GM12864 (cell line): ENCODE results near the gene NEFH.

ENCODE experiments used
- DNase-seq: peaks from one replicate; pipeline ENCODE4 v3.0.0-alpha.2; 2011; ENCODE audit warnings: low read depth
- H3K4me3 ChIP-seq: 2 replicates; pipeline ENCODE4 v1.5.1; 2011; ENCODE audit warnings: mild to moderate bottlenecking, low read depth, low read length, control low read depth
- TF ChIP-seq, protein P1 (sequence below): IDR thresholded peaks from 2 replicates; pipeline ENCODE4 v1.5.1; 2011; ENCODE audit warnings: low read depth, mild to moderate bottlenecking, moderate library complexity, low read length, control low read depth, inconsistent platforms; ENCODE audit errors: missing control alignments

Gene NEFH

DNA sequence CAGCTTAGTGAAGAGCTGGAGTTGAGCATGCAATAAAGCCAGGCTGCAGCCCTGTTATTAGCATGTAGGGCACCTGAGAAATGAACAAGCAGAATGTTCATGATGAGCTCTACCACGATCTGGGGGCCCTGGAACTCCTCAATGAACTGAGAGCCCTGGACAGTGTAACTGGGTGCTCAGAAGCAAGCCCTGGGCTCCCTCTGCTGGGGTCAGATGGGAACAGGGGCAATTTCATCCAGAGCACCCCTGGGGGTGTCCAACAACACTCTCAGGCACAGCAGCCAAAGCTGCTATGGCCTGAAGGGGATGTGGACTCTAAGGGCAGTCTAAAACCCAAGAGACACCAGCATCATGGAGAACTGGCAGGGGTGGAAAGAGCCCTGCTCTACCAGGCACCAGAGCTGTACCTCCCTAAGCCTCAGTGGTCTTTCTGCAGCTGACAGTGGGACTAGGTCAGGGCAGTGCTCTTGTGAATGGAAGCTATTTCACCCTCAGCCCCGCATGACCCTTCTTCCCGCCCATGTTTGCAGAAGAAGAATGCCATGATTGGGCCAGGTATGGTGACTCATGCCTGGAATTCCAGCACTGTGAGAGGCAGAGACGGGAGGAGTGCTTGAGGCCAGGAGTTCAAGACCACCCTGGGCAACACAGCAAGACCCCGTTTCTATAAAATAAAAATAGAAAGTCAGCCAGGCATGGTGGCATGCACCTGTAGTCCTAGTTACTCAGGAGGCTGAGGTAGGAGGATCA, 44.6 kb downstream of the NEFH start:
- no peak overlapping the region for H3K4me3 ChIP-seq
- DNase-seq = no peak
- TF ChIP-seq, protein P1, sequence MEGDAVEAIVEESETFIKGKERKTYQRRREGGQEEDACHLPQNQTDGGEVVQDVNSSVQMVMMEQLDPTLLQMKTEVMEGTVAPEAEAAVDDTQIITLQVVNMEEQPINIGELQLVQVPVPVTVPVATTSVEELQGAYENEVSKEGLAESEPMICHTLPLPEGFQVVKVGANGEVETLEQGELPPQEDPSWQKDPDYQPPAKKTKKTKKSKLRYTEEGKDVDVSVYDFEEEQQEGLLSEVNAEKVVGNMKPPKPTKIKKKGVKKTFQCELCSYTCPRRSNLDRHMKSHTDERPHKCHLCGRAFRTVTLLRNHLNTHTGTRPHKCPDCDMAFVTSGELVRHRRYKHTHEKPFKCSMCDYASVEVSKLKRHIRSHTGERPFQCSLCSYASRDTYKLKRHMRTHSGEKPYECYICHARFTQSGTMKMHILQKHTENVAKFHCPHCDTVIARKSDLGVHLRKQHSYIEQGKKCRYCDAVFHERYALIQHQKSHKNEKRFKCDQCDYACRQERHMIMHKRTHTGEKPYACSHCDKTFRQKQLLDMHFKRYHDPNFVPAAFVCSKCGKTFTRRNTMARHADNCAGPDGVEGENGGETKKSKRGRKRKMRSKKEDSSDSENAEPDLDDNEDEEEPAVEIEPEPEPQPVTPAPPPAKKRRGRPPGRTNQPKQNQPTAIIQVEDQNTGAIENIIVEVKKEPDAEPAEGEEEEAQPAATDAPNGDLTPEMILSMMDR = peak; percentile 51

DNA sequence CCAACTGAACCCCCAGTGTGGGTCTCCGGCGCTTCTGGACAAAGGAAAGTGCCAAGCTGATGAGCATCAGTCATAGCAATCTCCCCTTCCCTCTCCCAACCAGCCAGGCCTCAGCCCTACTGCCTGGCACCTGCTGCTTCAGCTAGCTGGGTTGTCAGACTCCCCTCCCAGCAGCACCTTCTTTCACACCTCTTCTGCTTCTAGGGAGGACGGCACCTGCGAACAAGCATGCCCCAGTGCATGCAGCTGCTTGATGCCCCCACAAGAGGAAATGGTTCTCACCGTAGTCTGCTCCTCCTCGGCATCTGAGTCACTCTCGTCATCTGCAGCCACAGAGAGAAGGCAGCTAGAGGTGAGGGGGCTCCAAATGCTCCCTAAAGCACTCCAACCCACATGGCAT, 48.1 kb downstream of the NEFH start:
- TF ChIP-seq, protein P1 = no peak
- DNase-seq = no peak
- no peak overlapping the region for H3K4me3 ChIP-seq

DNA sequence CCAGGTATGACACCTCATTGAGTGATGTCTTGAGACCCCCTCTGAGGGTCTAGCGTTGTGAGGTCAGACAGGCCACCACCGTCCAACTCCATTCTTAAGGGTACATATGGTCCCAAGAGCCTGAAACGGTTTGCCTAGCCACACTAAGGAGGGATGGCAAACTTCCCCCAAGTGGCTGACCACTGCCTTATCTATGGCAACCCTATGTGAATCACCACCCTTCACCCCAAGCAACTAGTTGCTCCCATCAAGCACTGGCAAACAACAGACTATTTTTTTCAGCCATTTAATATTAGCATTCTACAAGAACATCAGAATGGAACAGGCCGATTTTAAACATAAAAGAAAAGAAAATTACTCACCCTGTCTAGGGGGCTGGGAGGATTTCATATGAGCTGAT, 50.7 kb downstream of the NEFH start:
- TF ChIP-seq, protein P1 = no peak
- no peak for DNase-seq
- H3K4me3 ChIP-seq = no peak overlapping the region

DNA sequence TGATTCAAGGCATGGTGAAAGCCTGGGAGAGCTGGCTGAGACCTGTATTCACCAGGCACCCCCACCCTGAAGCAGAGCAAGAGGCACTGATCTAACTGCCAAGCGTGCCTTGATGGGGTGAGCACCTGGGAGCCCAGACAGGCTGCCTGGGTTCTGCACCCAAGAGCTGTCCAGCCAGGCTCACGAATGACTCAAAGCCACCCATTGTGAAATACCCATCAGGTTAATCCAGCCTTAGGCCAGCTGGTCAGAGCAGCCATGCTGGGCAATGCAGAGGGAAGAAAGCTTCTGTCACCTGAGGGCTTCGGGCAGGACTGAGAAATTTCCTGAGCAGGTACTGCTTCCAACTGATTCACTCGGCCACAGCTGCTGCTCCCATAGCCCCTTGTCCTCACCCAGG, 51.4 kb downstream of the NEFH start:
- TF ChIP-seq, protein P1 = no peak
- H3K4me3 ChIP-seq = no peak overlapping the region
- no peak for DNase-seq

DNA sequence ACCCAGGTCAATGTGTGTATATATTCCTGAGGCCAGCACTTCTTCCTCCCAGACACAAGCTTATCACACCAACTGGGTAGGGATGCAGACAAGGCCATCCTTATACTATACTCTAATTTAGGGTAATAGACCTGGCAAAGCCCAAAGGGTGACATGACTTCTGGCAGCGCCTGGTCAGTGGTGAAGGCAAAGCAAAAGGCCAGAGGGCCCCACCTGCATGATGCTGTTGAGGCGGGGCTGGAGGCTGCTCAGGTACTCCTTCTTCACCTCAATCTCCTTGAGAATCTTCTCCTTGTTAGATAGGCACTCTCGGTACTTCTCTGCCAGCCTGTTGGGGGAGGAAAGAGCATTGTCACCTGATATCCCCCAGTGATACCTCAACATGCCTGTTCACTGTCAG, 56.4 kb downstream of the NEFH start:
- no peak overlapping the region for H3K4me3 ChIP-seq
- no peak for DNase-seq
- TF ChIP-seq, protein P1 = no peak

DNA sequence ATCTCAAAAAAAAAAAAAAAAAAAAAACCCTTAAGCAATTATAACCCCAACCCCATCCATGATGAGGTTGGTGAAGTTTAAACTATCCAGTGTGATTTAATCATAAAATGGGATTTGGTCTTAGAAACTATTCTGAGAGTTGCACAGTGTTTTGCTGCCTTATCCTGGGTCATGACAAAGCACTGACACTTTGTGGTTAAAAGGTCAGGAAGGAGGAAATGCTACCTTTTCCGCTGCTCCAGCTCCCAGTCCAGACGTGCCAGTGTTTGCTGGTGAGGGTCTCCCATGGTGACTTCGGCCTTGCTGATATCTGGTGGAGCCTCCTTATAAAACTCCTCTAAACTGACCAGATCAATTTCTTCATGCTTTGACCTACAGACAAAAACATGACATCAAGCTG, 59.1 kb downstream of the NEFH start:
- TF ChIP-seq, protein P1 = no peak
- no peak for DNase-seq
- no peak overlapping the region for H3K4me3 ChIP-seq
